ENCODE results near the gene CREB3.

CREB3 gene

GRCh38 chr9:35766997-35767396, 34.5 kb downstream of the CREB3 start:
- Histone ChIP-seq H3K4me2 (ENCODE audit: low read length) (no peak overlapping the region), H4K20me1 (ENCODE audit: control insufficient read depth, insufficient read depth, low read depth, low read length) (no peaks in the 10 kb centered on the region), H3K4me1 (ENCODE audit: control insufficient read depth, low read length) (peaks cover 16% of the 10 kb centered on the region), H3K36me3 (ENCODE audit: control insufficient read depth, low read length) (no peaks in the 10 kb centered on the region), H3K27ac (ENCODE audit: low read depth, low read length) (no peak overlapping the region), H3K9me3 (ENCODE audit: control insufficient read depth, insufficient read depth, low read length) (no peaks in the 10 kb centered on the region), H3K79me2 (ENCODE audit: control insufficient read depth, low read length) (peaks cover 3% of the 10 kb centered on the region), H3K4me3 (ENCODE audit: low read length) (no peak overlapping the region), H3F3A (ENCODE audit: control insufficient read depth, insufficient read depth) (peaks cover 5% of the 10 kb centered on the region; the same call in 1 of the 2 replicates), H3K9me2 (replicated peaks; ENCODE audit: control insufficient read depth, low read length) (no peaks in the 10 kb centered on the region), H3K27me3 (ENCODE audit: control insufficient read depth, low read length) (no peaks in the 10 kb centered on the region)
- TF ChIP-seq, protein P1, sequence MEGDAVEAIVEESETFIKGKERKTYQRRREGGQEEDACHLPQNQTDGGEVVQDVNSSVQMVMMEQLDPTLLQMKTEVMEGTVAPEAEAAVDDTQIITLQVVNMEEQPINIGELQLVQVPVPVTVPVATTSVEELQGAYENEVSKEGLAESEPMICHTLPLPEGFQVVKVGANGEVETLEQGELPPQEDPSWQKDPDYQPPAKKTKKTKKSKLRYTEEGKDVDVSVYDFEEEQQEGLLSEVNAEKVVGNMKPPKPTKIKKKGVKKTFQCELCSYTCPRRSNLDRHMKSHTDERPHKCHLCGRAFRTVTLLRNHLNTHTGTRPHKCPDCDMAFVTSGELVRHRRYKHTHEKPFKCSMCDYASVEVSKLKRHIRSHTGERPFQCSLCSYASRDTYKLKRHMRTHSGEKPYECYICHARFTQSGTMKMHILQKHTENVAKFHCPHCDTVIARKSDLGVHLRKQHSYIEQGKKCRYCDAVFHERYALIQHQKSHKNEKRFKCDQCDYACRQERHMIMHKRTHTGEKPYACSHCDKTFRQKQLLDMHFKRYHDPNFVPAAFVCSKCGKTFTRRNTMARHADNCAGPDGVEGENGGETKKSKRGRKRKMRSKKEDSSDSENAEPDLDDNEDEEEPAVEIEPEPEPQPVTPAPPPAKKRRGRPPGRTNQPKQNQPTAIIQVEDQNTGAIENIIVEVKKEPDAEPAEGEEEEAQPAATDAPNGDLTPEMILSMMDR (IDR thresholded peaks at IDR 0.05; ENCODE audit: low read depth, low read length, poor library complexity, severe bottlenecking): no peak
- TF ChIP-seq EZH2phosphoT487 (IDR thresholded peaks at IDR 0.05; ENCODE audit: borderline replicate concordance, low read length): no peak

DNA sequence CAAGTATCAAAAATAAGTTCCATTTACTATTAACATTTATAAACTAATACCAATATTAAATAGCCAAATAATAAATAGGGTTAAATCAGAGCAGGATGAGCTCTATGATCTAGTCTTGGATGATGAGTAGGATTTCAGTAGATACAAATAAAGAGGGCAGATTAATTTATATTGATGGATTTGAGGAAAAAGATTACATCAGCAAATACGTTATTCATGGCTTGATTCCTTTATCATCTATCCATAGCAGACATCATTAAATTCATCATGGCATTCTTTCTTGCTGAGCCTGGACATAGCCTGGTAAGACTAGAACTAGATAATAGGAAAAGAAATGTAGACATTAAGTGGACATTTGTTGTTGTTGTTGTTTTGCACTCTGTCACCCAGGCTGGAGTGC, 35.0 kb downstream of the CREB3 start:
- Histone ChIP-seq H3K36me3 (ENCODE audit: control insufficient read depth, low read length) (no peaks in the 10 kb centered on the region), H3K27ac (ENCODE audit: low read depth, low read length) (no peak overlapping the region), H3K4me2 (ENCODE audit: low read length) (no peak overlapping the region), H3K9me2 (replicated peaks; ENCODE audit: control insufficient read depth, low read length) (no peaks in the 10 kb centered on the region), H3F3A (ENCODE audit: control insufficient read depth, insufficient read depth) (peaks cover 4% of the 10 kb centered on the region; the same call in 1 of the 2 replicates), H3K9me3 (ENCODE audit: control insufficient read depth, insufficient read depth, low read length) (no peaks in the 10 kb centered on the region), H3K4me3 (ENCODE audit: low read length) (no peak overlapping the region), H4K20me1 (ENCODE audit: control insufficient read depth, insufficient read depth, low read depth, low read length) (no peaks in the 10 kb centered on the region), H3K79me2 (ENCODE audit: control insufficient read depth, low read length) (no peaks in the 10 kb centered on the region; the same call in none of the 2 replicates), H3K4me1 (ENCODE audit: control insufficient read depth, low read length) (peaks cover 13% of the 10 kb centered on the region), H3K27me3 (ENCODE audit: control insufficient read depth, low read length) (no peaks in the 10 kb centered on the region)
- TF ChIP-seq, protein P1 (IDR thresholded peaks at IDR 0.05; ENCODE audit: low read depth, low read length, poor library complexity, severe bottlenecking): no peak
- TF ChIP-seq EZH2phosphoT487 (IDR thresholded peaks at IDR 0.05; ENCODE audit: borderline replicate concordance, low read length): no peak

- Histone ChIP-seq H3K4me2 (ENCODE audit: low read length) (no peak overlapping the region), H3K4me3 (ENCODE audit: low read length) (no peak overlapping the region), H3K9me3 (ENCODE audit: control insufficient read depth, insufficient read depth, low read length) (no peaks in the 10 kb centered on the region), H3K9me2 (replicated peaks; ENCODE audit: control insufficient read depth, low read length) (no peaks in the 10 kb centered on the region), H3K36me3 (ENCODE audit: control insufficient read depth, low read length) (no peaks in the 10 kb centered on the region), H3K27ac (ENCODE audit: low read depth, low read length) (no peak overlapping the region), H4K20me1 (ENCODE audit: control insufficient read depth, insufficient read depth, low read depth, low read length) (no peaks in the 10 kb centered on the region), H3K27me3 (ENCODE audit: control insufficient read depth, low read length) (no peaks in the 10 kb centered on the region), H3F3A (ENCODE audit: control insufficient read depth, insufficient read depth) (no peaks in the 10 kb centered on the region; the same call in 1 of the 2 replicates), H3K4me1 (ENCODE audit: control insufficient read depth, low read length) (peaks cover 7% of the 10 kb centered on the region), H3K79me2 (ENCODE audit: control insufficient read depth, low read length) (no peaks in the 10 kb centered on the region; the same call in 1 of the 2 replicates)
- TF ChIP-seq, protein P1 (IDR thresholded peaks at IDR 0.05; ENCODE audit: low read depth, low read length, poor library complexity, severe bottlenecking): no peak
- no peak for TF ChIP-seq EZH2phosphoT487 (IDR thresholded peaks at IDR 0.05; ENCODE audit: borderline replicate concordance, low read length)
These were observed 37.3 kb downstream of the CREB3 start for GRCh38 chr9:35769763-35770162.
